ENCODE data around the gene GCK.

DNA sequence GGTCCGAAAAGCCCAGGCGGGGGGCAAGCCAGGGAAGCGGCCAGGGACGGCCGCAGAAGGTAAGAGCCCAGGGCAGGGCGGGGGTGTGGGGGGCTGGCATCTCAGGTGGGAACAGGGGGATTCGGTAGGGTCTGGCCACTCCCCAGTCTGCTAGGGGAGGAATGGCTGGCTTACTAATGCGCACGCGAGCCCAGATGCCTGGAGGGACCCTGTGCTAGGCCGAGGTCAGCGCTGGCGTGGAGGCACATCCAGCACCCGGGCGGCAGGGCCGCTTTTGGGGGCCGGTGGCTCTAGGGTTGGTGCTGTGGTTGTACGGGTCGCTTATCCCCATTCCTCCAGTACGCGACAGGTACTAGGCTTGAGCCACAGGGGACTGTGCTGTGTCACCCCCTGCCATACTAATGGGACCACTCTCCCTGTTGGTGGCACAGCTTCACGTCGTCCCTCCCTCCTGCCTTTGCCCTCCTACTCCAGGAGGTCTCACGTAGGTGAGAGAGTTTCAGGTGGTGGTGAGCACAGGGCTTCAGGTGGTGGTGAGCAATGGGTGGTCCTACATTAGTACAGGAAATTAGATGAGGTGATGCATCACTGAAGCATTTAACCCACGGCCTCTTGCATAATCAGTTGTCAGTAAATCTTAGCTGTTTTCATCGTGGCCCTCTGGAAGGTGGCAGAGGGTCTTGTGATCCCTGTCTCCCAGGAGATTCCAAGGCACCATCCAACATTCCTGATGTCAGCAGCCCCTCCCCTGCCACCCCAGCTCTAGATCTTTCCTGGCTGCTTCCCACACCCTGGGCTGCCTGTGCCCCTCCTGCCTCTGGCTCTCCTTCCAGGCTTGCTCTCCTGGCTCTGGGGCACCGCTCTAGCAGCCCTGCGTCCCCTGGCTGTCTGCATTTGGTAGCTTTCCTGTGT is 84.1 kb downstream of the GCK start:
- TF ChIP-seq EP300 (IDR thresholded peaks at IDR 0.05; ENCODE audit: borderline replicate concordance) (no peak), CREB1 (IDR thresholded peaks at IDR 0.05; ENCODE audit: low read depth) (no peak)
